AG20443 (cell line): Measurements from ENCODE around the gene OR56A1.

ENCODE experiments used
- DNase-seq: peaks from one replicate; pipeline ENCODE4 v3.0.0; 2012; ENCODE audit warnings: low spot score, mixed read lengths

Gene OR56A1

DNA sequence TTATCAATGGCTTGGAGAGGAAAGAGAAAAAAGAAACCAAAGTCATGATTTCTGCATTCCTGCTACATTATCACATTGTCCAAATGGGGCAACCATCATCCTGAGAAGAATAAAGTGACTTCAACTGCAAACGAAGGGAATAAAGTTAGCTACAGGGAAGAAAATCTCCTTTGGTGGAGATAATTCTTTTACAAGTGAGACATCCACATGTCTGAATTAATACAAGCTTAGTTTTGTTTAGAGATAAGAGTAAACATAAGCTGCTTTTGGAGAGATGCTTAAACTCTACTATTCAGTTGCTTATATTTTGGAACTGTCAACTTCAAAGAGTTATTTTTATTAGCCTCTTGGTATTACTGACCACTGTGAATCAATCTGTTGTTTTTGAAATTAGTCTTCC is 43.7 kb downstream of the OR56A1 start, which contains the start of gene OR52L1:
Gene OR52L1 (minus strand): TSS at position 101 of the 400 bp plus-strand sequence. CDS start 55 bp downstream, at position 46.
- no peak for DNase-seq

DNA sequence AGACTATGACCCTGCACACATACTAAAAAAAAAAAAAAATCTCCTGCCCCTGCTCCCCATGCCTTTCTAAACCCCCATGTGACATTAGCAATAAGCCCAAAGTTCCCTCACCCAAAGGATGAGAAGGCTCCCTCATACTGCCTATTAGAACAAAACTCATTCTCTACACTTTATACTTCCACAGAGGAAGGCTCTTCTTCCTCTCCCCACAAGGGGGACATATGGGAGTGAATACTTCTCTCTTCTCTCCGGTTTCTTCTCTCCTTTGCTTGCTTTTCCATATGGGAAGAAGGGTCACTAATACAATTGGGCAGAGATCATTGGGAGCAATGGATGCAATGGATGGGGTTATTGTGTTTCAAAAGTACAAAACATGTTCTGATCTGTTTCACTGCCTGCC is 47.1 kb downstream of the OR56A1 start:
- no peak for DNase-seq

GRCh38 chr11:5973530-5973929 is 57.0 kb downstream of the OR56A1 start:
- DNase-seq: no peak
